AG04450 (cell line): ENCODE data around the gene UACA. TPM values are rescaled to one million over a fixed set of nuclear protein-coding genes. Genes with fewer than 3 reads are reported as not detected.

Experiments
- CTCF ChIA-PET: fragments of 300-600, 350-600 bp; formaldehyde crosslinking; extraction: SDS; loops from one replicate; lab custom pipeline; 2022; ENCODE audit warnings: antibody characterized with exemption, inconsistent platforms; lab: Charles Lee
- POLR2A ChIA-PET: fragments of 350-600 bp; formaldehyde crosslinking; extraction: SDS; loops from one replicate; lab custom pipeline; 2021; ENCODE audit warnings: antibody characterized with exemption, inconsistent platforms; lab: Yijun Ruan, JAX
- DNase-seq: peaks from one replicate; pipeline ENCODE4 v3.0.0-alpha.2; 2011; ENCODE audit warnings: low read depth, low spot score
- H3K27ac ChIP-seq: one replicate; pipeline ENCODE4 v1.5.1; 2012; ENCODE audit warnings: low read depth, low read length, control low read depth
- H3K27me3 ChIP-seq: one replicate; pipeline ENCODE4 v1.6.0; 2012; ENCODE audit warnings: low read length; ENCODE audit not compliant: control insufficient read depth, insufficient read depth
- H3K4me3 ChIP-seq: 2 replicates; pipeline ENCODE4 v1.5.1; 2011; ENCODE audit warnings: mild to moderate bottlenecking, low read depth, low read length, control low read depth
- H3K9me3 ChIP-seq: 2 replicates; pipeline ENCODE4 v1.5.1; 2012; ENCODE audit warnings: low read length; ENCODE audit not compliant: control insufficient read depth, insufficient read depth
- CTCF ChIP-seq: IDR thresholded peaks from 2 replicates; pipeline ENCODE4 v1.5.1; 2011; ENCODE audit warnings: low read depth, low read length, control low read depth, inconsistent platforms
- polyA plus RNA-seq: library from polyadenylated mRNA; depleted of rRNA; stranded (reverse); fragments of >200 nt; gene quantifications from 2 replicates; pipeline ENCODE4 v1.2.3, GENCODE V29; 2011

The UACA gene
- polyA plus RNA-seq, 1 experiment, result 134 TPM

- Histone ChIP-seq H3K4me3 (no peak overlapping the region), H3K27me3 (no peaks in the 10 kb centered on the region), H3K27ac (no peak overlapping the region), H3K9me3 (no peaks in the 10 kb centered on the region)
- no peak for DNase-seq
- POLR2A ChIA-PET, result interaction anchor here (1.3 kb wide), 1 partner anchor 10 kb away, joined by 3 read pairs; no protein-coding TSS in a partner anchor
- CTCF ChIA-PET, result interaction anchor here (1.0 to 3.9 kb wide), 31 partner anchors 9 to 162 kb away, joined by 3 to 60 read pairs (median 7); no protein-coding TSS in a partner anchor
- TF ChIP-seq CTCF, result no peak
Observed at GRCh38 chr15:70723122-70723422, 40.3 kb downstream of the UACA start.

GRCh38 chr15:70722266-70723121 lies 40.9 kb downstream of the UACA start:
- Histone ChIP-seq H3K9me3 (no peaks in the 10 kb centered on the region), H3K27ac (no peak overlapping the region), H3K27me3 (no peaks in the 10 kb centered on the region), H3K4me3 (no peak overlapping the region)
- peak; percentile 43 for DNase-seq
- ChIA-PET CTCF (interaction anchor here (0.6 to 3.9 kb wide), 48 partner anchors 9 to 1605 kb away, joined by 3 to 60 read pairs (median 5); no protein-coding TSS in a partner anchor), POLR2A (interaction anchor here (1.3 kb wide), 1 partner anchor 9 kb away, joined by 3 read pairs; no protein-coding TSS in a partner anchor)
- TF ChIP-seq CTCF, result peak; percentile 71

DNA sequence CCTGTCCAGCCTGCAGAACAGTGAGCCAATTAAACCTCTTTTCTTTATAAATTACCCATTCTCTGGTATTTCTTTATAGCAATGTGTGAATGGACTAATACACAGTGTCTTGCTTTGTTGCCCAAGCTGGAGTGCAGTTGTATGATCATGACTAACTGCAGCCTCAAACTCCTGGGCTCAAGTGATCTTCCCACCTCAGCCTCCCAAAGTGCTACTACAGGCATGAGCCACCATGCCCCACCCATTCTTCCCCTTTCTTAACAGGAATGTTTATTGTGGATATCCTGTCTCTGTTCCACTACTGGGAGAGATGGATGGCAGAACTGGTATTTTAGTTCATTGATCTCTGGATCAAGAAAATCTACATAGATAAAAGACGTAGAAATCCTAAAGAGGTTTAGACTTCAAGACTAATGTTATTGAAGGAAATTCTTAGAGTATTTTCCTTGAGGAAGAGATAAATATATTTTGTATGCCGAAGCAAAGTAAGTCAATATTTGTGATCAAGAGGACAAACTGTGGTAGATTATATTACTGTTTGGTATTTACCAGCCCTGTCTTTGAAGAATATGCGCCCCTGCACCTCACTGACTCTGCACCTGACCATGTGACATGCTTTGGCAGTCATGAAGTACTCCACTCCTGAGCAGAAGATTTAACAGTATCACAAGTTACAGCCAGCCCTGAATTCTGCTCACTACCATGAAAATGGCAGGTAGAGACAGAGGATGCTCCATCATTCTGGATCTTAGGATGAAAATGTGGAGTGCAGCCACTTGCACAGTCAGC lies 42.9 kb downstream of the UACA start:
- H3K27me3 ChIP-seq, result no peaks in the 10 kb centered on the region
- no peak overlapping the region for H3K27ac ChIP-seq
- H3K9me3 ChIP-seq, result no peaks in the 10 kb centered on the region
- CTCF ChIA-PET, result no interaction called here
- TF ChIP-seq CTCF, result no peak
- H3K4me3 ChIP-seq, result no peak overlapping the region
- POLR2A ChIA-PET, result no interaction called here
- DNase-seq, result no peak

GRCh38 chr15:70717237-70717793 lies 46.0 kb downstream of the UACA start:
- ChIA-PET CTCF (interaction anchor here (1.4 to 2.0 kb wide), 2 partner anchors 38 to 94 kb away, joined by 3 to 6 read pairs; no protein-coding TSS in a partner anchor), POLR2A (no interaction called here)
- Histone ChIP-seq H3K27me3 (no peaks in the 10 kb centered on the region), H3K9me3 (no peaks in the 10 kb centered on the region), H3K27ac (no peak overlapping the region), H3K4me3 (no peak overlapping the region)
- no peak for TF ChIP-seq CTCF
- no peak for DNase-seq
